Hematopoietic multipotent progenitor cell treated with erythropoietin and hydrocortisone succinate and interleukin-3 and kit ligand, for 4 days (in vitro differentiated cells): ENCODE measurements around the gene SLC35A4.
"Not testable (repeated sequence)": the region's sequence is repeated elsewhere in the genome, so short reads cannot be mapped to it uniquely, and the experiment has no call there.

Experiments used
- DNase-seq: peaks from one replicate; pipeline ENCODE4 v3.0.0-alpha.2; 2015

The SLC35A4 gene

DNA sequence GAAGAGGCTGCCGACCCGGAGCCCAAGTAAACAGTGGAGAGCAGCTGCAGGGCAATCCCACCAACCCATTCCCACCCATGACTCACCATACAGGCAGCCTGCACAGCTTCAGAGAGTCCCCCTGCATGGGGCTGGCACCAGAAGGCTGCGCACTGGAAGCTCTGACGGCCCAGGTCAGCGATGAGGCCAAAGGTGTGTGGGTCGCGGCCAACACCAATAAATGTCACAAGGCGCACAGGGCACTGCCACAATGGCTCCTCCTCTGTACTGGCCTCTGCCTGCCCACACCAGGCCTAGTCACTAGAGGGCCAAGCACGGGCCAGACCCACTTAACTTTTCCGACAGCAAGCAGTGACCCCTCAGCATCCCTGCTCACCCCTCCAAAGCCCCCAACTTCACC lies 4.4 kb upstream of the SLC35A4 start:
- no peak for DNase-seq

DNA sequence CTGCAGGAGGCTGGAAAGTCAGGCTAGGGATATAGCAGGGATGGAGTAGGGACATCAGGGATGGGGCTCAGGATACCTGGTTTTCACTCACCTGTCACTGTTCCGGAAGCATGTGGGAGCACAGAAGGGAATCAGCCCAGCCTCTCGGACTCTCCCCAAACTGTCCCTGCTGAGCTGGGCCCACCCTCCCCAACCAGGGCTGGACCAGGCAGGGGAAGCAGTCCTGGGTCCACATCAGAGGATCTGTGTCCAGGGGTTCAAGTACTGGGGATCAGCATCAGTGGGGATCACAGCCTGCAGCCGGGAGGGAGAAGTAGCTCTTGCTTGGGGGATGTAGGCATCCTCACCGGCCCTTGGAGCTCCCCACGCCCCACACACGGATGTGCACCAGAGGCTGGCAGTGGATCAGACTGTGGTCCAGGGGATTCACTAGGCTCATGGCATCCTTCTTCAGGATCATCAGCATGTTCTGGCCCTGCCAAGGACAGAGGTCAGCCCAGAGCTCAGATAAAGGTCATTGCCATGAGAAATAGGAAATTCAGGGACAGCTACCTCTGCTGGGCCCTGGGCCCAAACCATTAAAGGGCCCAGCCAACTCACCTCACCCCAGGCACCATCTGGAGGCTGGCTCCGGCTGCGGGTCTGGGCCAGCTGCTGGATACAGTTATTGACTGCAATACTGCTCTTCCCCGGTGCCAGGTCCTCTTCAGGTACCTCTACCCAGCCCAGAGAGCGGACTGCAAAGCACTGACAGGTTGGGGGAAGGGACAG lies 2.7 kb upstream of the SLC35A4 start:
- DNase-seq = no peak

DNA sequence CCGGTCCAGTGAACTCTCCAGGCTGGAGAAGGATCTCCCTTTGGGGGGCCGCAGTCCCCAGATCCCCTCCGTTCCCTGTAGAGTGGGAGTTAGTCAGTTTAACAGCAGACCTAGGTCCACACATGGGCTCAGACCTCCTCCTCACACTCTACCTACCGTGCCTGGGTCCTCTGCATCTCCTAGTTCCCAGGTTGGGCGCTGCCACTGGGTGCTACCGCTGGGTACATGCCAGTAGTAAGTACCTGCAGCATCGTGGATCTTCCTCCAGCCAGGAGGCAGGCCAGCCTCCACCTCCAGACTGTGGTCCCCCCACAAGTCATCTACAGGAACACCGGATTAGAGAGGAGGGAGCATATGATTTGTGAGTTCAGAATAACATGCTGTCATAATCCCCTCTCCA lies 1.0 kb upstream of the SLC35A4 start:
- DNase-seq = no peak

DNA sequence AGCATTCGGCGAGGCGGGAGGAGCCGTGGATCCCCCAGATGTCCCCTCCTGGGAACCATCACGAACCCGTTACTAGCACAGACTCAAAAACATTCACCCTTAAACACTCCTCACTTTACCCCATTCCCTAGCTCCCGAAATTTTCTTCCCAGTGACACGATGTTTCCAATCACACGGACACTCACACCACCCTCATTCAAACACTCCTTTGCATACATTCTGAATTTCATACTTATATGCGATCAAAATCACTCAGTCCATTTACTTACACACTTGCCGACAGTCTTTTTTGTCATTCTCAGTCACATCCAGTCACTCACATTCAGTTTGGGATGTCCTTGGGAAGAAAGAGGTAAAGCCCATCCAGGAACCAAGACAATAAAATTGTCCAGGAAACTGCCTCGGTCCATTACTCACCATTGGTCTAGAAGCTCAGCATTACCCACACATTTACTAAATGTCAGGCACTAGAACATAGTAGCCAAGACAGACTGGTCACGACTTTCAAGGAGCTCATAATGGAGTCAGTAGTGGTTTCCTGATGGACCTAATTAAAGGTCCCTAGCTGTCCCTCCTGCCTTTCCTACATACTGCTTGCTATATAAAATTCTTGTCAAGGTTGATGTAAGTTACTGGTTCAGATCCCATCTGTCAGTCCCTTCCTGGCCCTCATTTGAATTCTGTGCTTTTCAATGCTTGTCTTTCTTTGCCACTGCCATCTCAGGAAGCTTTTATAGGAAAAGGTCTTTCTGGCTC lies 574 bp downstream of the SLC35A4 start:
- DNase-seq = no peak

DNA sequence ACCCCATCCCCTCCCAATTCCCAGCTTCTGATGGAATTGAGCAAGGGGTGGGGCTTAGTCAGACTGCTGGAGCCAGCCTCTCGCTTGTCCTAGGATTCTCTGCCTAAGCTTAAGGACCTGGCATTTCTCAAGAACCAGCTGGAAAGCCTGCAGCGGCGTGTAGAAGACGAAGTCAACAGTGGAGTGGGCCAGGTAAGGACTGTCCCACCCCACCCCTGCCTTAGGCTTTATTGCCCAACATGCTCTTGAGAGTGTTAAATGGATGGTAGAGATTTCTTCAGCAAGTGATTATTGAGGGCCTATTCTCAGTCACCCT lies 1.1 kb downstream of the SLC35A4 start:
- no peak for DNase-seq

DNA sequence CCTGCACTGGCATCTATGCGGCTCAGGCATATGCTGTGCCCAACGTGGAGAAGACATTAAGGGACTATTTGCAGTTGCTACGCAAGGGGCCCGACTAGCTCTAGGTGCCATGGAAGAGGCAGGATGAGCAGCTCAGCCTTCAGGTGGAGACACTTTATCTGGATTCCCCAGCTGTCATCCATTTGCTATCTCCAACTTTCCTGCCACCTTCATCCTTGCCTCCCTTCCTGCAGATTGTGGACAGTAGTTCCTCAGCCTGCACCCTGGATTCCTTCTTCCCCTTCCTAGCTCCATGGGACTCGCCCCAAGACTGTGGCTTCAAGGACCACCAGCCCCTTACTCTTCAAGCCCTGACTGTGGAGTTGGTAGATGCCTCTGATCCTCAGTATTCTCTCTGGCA lies 2.0 kb downstream of the SLC35A4 start:
- DNase-seq = no peak

DNA sequence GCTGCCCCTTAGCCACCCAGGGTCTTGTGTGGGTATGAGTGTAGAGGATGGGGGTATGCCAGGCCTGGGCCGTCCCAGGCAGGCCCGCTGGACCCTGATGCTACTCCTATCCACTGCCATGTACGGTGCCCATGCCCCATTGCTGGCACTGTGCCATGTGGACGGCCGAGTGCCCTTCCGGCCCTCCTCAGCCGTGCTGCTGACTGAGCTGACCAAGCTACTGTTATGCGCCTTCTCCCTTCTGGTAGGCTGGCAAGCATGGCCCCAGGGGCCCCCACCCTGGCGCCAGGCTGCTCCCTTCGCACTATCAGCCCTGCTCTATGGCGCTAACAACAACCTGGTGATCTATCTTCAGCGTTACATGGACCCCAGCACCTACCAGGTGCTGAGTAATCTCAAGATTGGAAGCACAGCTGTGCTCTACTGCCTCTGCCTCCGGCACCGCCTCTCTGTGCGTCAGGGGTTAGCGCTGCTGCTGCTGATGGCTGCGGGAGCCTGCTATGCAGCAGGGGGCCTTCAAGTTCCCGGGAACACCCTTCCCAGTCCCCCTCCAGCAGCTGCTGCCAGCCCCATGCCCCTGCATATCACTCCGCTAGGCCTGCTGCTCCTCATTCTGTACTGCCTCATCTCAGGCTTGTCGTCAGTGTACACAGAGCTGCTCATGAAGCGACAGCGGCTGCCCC lies 2.6 kb downstream of the SLC35A4 start:
- no peak for DNase-seq

DNA sequence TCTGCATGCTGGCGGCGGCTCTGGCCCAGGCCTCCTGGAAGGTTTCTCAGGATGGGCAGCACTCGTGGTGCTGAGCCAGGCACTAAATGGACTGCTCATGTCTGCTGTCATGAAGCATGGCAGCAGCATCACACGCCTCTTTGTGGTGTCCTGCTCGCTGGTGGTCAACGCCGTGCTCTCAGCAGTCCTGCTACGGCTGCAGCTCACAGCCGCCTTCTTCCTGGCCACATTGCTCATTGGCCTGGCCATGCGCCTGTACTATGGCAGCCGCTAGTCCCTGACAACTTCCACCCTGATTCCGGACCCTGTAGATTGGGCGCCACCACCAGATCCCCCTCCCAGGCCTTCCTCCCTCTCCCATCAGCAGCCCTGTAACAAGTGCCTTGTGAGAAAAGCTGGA lies 3.2 kb downstream of the SLC35A4 start:
- no peak for DNase-seq

DNA sequence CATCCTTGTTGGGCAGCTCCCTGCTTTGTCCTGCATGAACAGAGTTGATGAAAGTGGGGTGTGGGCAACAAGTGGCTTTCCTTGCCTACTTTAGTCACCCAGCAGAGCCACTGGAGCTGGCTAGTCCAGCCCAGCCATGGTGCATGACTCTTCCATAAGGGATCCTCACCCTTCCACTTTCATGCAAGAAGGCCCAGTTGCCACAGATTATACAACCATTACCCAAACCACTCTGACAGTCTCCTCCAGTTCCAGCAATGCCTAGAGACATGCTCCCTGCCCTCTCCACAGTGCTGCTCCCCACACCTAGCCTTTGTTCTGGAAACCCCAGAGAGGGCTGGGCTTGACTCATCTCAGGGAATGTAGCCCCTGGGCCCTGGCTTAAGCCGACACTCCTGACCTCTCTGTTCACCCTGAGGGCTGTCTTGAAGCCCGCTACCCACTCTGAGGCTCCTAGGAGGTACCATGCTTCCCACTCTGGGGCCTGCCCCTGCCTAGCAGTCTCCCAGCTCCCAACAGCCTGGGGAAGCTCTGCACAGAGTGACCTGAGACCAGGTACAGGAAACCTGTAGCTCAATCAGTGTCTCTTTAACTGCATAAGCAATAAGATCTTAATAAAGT lies 3.9 kb downstream of the SLC35A4 start:
- DNase-seq = no peak

DNA sequence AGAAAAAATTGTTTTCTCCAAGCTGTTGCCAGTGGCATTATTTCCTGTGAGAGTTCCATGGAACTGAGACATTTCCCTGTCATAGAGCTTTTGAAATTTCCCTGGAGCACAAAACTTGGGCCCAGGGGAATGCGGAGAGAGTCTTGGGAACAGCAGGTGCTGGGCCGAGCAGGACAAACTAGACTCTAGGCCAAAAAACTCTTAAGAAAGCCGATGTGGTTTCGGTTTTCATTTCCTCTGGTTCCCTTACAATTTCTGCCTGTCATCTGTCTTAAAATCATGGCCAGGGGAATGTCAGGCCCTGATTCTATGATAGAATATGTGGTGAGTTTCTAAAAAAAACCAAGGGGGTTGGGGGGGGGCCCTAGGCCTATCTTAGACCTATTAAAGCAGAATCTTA lies 4.6 kb downstream of the SLC35A4 start:
- peak; percentile 36 for DNase-seq

DNA sequence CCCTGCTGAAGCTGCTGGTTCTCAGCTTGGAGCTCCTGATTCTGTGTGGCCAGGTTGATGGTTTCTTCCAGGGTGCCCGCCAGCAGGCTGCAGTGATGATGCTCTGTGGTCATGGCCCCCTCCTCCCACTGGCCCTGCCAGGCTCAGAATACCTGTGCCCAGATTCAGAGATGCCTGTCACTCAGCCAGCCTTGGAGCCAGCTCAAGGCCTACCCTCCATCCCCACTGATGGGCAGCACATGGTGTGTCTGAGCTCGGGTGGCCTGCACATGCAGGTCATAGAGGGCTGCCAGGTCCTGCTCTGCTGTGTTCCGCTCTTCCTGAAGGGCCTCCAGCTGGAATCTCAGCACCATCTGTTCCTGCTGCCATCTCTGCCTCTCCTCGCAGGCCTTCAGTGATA lies 5.4 kb downstream of the SLC35A4 start:
- no peak for DNase-seq

DNA sequence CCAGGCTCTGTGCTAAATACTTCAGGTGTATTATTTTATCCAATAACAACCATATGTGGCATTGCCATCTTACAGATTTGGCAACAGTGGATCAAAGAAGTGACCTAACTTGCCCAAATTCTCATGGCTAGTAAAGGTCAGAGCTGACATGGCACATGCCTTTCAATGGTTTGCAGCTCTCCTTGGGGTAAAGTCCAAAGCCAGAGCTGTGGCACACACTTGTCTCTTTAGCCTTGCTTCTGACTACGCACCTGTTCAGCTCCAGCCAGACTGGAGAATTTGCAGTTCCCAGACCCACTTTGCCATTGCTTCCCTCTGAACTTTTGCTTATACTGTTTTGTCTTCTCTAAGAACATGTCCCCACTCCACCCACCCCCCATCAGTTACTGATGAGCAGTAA lies 5.9 kb downstream of the SLC35A4 start:
- no peak for DNase-seq

DNA sequence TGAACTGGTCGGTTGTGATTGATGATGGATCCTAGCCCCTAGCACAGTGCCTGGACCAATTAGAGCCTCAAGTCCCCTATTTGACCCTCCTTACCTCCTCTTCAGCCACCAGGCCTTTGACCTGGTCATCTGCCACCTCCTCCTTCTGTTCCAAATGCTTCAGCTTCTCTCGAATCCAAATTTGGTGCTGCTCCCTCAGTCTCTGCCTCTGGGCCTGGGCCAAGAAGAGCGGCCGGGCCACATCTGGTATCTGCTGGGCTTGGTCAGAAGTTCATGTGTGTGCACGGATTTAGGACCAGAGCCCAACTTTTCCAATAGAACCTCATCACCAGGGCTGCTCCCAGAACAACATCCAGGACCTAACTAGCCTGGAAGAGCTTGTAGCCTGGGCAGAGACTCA lies 6.5 kb downstream of the SLC35A4 start:
- DNase-seq = no peak

DNA sequence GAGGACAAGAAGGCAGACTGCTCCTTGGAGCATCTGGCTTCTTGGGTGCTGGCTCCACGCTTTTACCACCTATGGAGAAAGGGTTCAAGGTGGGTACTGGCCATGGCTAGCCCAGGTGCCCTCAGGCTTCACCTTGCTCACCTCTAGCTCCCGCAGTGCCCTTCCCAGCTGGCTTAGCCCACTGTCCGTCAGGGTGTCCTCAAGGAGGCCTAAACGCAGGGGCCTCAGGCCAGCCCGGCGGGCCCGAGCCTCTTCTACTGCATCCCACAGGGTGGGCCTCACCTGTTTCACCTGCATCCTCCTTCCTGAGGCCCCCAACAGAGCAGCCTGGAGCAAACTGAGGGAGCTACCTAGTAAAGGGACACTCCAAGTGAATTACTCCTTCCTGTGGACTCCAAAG lies 9.1 kb downstream of the SLC35A4 start:
- no peak for DNase-seq

DNA sequence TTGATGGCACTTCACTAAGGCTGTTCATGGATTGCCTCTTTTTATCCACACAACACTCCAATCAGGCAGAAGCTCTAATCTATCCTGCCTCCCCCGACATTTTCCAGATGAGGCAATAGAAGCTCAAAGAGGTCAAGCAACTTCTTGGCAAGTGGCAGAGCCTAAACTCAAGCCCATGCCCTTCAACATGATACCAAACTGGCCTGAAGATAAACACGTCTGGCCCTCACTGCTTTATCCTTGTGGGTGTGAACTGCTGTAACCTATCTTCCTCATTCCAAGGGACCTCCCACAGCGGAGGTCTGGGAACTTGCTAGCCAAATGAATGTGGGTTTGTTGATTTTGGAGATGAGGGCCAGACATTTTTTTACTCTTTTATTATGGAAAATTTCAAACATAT lies 9.5 kb downstream of the SLC35A4 start:
- DNase-seq = no peak

DNA sequence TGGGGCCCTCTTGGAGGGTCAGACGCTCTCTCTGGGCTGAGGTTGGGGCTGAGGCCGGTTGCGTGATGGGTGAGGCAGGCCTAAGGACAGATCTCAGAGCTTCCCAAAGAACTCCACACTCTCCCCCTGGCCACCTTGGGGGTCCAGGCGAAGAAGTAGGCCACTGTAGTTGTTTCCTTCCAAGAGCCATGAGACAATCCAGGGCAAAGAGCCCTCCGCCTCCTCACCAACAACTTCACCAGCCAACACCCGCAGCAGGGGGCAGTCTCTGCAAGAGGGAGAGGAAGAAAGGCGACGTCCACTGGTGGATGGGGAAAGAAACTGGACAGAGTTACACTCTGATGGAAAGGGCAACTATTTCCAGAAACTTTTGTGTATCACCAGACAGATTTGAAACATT lies 10.7 kb downstream of the SLC35A4 start:
- DNase-seq = peak; percentile 72

DNA sequence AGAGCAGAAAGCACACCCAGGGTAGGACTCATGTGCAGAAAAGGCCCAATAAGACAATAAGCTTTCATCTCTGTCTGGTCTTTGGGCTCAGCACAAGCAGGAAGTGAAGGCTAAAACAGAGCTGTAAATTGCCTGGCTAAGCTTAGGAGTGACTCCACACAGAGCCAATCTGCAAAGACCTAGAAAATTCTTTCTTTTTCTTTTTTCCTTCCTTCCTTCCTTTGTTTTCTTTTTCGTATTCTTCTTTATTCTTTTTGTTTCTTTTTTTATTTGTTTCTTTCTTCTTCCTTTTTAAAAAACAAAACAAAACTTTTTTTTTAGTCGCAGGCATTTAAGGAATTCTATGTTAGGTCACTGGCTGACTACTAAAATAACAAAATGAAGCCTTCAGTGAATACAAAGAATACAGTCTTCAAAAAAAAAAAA lies 12.2 kb downstream of the SLC35A4 start:
- DNase-seq = no peak

DNA sequence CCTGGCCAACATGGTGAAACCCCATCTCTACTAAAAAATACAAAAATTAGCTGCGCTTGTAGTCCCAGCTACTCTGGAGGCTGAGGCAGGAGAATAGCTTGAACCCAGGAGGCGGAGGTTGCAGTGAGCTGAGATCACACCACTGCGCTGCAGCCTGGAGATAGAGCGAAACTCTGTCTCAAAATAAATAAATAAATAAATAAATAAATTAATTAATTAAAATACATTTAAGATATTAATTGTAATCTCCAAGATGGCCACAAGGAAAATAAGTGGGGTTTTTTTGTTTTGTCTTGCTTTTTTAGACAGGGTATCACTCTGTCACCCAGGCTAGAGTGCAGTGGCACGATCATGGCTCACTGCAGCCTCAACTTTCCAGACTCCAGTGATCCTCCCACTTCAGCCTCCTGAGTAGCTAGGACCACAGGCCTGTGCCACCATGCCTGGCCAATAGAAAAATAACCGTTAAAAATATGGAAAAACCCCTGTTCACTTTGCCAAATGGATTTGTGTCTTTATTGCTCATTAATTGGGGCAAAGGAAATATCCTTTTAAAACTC lies 14.6 kb downstream of the SLC35A4 start:
- DNase-seq = not testable (repeated sequence)

DNA sequence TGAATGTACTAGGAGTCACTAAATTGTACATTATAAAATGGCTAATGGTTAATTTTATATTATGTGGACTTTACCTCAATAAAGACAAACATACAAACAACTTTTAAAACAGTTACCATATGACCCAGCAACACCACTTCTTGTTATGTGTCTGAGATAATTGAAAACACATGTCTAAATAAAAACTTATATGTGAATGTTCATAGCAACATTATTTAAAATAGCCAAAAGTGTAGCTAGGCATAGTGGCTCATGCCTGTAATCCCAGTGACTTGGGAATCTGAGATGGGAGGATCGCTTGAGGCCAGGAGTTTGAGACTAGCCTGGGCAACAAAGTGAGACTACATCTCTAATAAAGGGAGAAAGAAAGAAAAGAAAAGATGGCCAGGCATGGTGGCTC lies 22.9 kb downstream of the SLC35A4 start:
- DNase-seq = no peak

DNA sequence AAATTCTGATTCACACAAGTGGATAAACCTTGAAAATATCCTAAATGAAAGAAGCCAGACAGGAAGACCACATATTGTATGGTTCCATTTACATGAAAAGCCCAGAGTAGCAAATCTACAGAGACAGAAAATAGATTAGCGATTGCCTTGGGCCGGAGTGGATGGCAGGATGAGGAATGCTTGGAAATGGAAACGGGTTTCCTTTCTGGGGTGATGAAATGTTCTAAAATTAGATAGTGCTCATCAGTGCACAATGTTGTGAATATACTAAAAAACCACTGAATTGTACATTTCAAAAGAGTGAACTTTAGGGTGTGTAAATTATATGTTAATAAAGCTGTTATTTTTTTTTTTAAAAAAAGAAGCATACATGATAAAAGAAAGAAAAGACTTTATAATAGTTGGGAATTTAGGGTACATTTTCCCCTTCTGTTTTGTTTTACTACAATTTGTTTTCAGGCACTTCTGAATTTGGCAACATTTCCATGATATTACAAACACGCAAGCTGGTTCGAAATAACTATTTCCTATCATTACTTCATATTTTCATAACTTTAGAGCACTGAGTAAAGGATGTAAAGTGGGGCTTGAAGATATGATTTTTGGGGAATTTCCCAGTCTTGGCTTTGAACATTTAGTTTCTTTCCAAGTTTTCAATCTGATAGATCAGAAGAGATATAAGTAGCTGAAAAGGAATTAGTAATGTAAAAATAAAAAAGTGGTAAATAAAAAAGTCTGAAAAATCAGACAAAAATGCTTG lies 23.9 kb downstream of the SLC35A4 start:
- no peak for DNase-seq

DNA sequence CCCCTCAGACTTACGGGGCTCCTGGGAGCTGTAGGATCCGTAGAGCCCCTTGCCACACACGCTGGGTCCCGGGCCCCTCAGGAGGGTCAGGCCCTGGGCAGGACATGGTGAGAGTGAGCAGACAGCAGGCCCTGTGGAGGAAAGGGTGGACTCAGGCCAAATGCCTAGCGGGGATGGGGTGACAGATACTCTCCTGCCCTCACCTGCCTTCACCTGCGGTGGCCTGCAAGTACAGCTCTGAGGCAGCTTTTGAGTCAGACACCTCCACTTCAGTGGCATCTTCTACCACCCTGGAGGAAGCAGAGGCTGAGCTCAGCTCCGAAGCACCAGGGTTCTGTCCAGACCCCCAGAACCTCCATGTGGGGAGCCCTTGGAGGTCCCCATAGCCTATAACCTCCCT lies 26.2 kb downstream of the SLC35A4 start:
- DNase-seq = no peak

DNA sequence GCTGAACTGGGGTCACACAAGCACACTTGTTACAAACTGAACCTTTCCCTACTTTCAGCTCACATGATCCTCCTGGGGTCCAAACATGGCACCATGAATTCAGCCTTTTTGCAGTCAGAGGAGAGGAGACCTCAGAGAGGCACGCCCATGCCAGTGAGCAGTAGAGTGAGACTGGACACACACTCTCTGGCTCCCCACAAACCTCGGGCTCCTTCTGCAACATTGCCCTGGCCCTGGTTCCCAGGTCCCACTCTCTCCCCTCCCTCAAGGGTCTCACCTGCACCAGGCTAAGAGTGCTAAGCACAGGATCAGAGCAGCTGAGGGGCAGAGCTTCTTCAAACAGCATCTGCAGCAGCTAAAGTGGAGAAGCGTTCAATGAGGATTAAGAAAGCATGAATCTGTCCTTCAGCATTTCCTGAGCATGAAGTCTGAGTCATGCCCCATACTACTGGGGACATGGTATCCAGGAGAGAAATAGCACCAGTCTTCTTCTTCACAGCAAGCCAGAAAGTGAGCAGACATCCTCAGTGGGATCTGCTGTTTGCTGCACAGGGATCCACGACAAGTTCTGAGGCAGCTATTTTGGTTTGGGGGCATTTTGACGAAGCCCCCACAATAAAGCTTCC lies 27.2 kb downstream of the SLC35A4 start:
- DNase-seq = peak; percentile 22
